IMR-90 (cell line): ENCODE measurements around the gene CKS1B. TPM values are rescaled to one million over a fixed set of nuclear protein-coding genes. Genes with fewer than 3 reads are reported as not detected.

Experiments
- ATAC-seq: fragments of 200-7000 bp; cut with Tn5 transposase; 2 replicates; pipeline ENCODE4 v1.9.1; 2020; ENCODE audit warnings: low read depth, mild to moderate bottlenecking, moderate library complexity
- BruUV-seq: library from RNA; stranded (reverse); fragments of 400-500 nt; replicated peaks from 2 replicates; lab custom pipeline; 2021; lab: Mats Ljungman, UMichigan
- CTCF ChIA-PET: fragments of 300-600 bp; formaldehyde crosslinking; extraction: SDS; loops from one replicate; lab custom pipeline; 2021; ENCODE audit warnings: antibody characterized with exemption; lab: Yijun Ruan, JAX
- POLR2A ChIA-PET: fragments of 300-600 bp; sonication (Branson Sonifier 250); formaldehyde crosslinking; loops from one replicate; lab custom pipeline; 2022; ENCODE audit warnings: antibody characterized with exemption; ENCODE audit not compliant: unreplicated experiment; lab: Charles Lee
- DNase-seq: peaks from one replicate; pipeline ENCODE4 v3.0.0; 2013
- H2AFZ ChIP-seq: replicated peaks from 2 replicates; pipeline ENCODE3; 2013; ENCODE audit warnings: low read length, mild to moderate bottlenecking; ENCODE audit not compliant: poor library complexity
- H2AK5ac ChIP-seq: 2 replicates; pipeline ENCODE4 v1.6.1; 2013; ENCODE audit warnings: low read depth, low read length, inconsistent platforms
- H2AK9ac ChIP-seq: replicated peaks from 2 replicates; pipeline ENCODE3; 2013; ENCODE audit warnings: mild to moderate bottlenecking, low read depth, low read length, moderate library complexity; ENCODE audit not compliant: poor library complexity
- H2BK120ac ChIP-seq: 2 replicates; pipeline ENCODE4 v1.6.1; 2013; ENCODE audit warnings: low read depth, low read length, inconsistent platforms
- H2BK15ac ChIP-seq: 3 replicates; pipeline ENCODE4 v1.6.1; 2013; ENCODE audit warnings: low read depth, low read length, inconsistent platforms
- H2BK20ac ChIP-seq: 2 replicates; pipeline ENCODE4 v1.6.1; 2013; ENCODE audit warnings: low read depth, mild to moderate bottlenecking, inconsistent platforms, low read length, moderate library complexity
- H2BK5ac ChIP-seq: 2 replicates; pipeline ENCODE4 v1.6.1; 2013; ENCODE audit warnings: mild to moderate bottlenecking, low read depth, low read length, inconsistent platforms; ENCODE audit not compliant: poor library complexity, severe bottlenecking
- H3K14ac ChIP-seq: replicated peaks from 2 replicates; pipeline ENCODE4 v1.6.1; 2013; ENCODE audit warnings: low read depth, low read length, inconsistent platforms
- H3K18ac ChIP-seq: 2 replicates; pipeline ENCODE4 v1.6.1; 2013; ENCODE audit warnings: low read depth, low read length, control low read depth
- H3K23ac ChIP-seq: 2 replicates; pipeline ENCODE4 v1.6.1; 2013; ENCODE audit warnings: low read depth, low read length, inconsistent platforms
- H3K27ac ChIP-seq: 2 replicates; pipeline ENCODE4 v1.5.1; 2013; ENCODE audit warnings: mild to moderate bottlenecking, control low read depth, low read length; ENCODE audit not compliant: insufficient read depth
- H3K27me3 ChIP-seq: 2 replicates; pipeline ENCODE4 v1.6.1; 2013; ENCODE audit warnings: low read length; ENCODE audit not compliant: control insufficient read depth, insufficient read depth
- H3K36me3 ChIP-seq: 2 replicates; pipeline ENCODE4 v1.6.1; 2013; ENCODE audit warnings: low read length, mixed read lengths; ENCODE audit not compliant: control insufficient read depth, insufficient read depth
- H3K4ac ChIP-seq: 2 replicates; pipeline ENCODE4 v1.6.1; 2013; ENCODE audit warnings: low read depth, low read length, inconsistent platforms
- H3K4me1 ChIP-seq: 2 replicates; pipeline ENCODE4 v1.6.1; 2013; ENCODE audit warnings: low read length, mixed read lengths; ENCODE audit not compliant: control insufficient read depth, insufficient read depth
- H3K4me2 ChIP-seq: 2 replicates; pipeline ENCODE4 v1.6.1; 2013; ENCODE audit warnings: low read depth, mild to moderate bottlenecking, control low read depth, low read length, moderate library complexity
- H3K4me3 ChIP-seq: 2 replicates; pipeline ENCODE4 v1.5.1; 2013; ENCODE audit warnings: low read depth, mild to moderate bottlenecking, control low read depth, low read length, moderate library complexity; ENCODE audit not compliant: insufficient read depth
- H3K56ac ChIP-seq: 2 replicates; pipeline ENCODE4 v1.6.1; 2013; ENCODE audit warnings: low read length, inconsistent platforms; ENCODE audit not compliant: insufficient read depth; ENCODE audit errors: extremely low read depth
- H3K79me1 ChIP-seq, 2 experiments: 2 replicates each; pipeline ENCODE4 v1.6.1; 2013; ENCODE audit warnings: low read length in 2 of 2, inconsistent platforms in 1 of 2, low read depth in 1 of 2
- H3K9ac ChIP-seq: 2 replicates; pipeline ENCODE4 v1.6.1; 2013; ENCODE audit warnings: low read depth, low read length, control low read depth
- H3K9me1 ChIP-seq: 2 replicates; pipeline ENCODE4 v1.6.1; 2013; ENCODE audit warnings: low read length, inconsistent platforms; ENCODE audit not compliant: insufficient read depth
- H3K9me3 ChIP-seq: 2 replicates; pipeline ENCODE4 v1.6.1; 2013; ENCODE audit warnings: low read length; ENCODE audit not compliant: control insufficient read depth, insufficient read depth
- H4K20me1 ChIP-seq: 2 replicates; pipeline ENCODE4 v1.6.1; 2013; ENCODE audit warnings: low read length, inconsistent platforms; ENCODE audit not compliant: insufficient read depth
- H4K5ac ChIP-seq: 2 replicates; pipeline ENCODE4 v1.6.1; 2013; ENCODE audit warnings: mild to moderate bottlenecking, low read depth, low read length, control low read depth
- H4K8ac ChIP-seq, 2 experiments: 2 replicates each; pipeline ENCODE4 v1.6.1; 2013; ENCODE audit warnings: low read depth in 2 of 2, low read length in 2 of 2, control low read depth in 1 of 2, inconsistent platforms in 1 of 2
- H4K91ac ChIP-seq: 2 replicates; pipeline ENCODE4 v1.6.1; 2013; ENCODE audit warnings: low read depth, low read length, inconsistent platforms; ENCODE audit not compliant: insufficient read depth
- BHLHE40 ChIP-seq: fragments of 150-350 bp; IDR thresholded peaks from 2 replicates; pipeline ENCODE4 v1.6.1; 2016; ENCODE audit warnings: mild to moderate bottlenecking, low read depth, low read length
- CHD1 ChIP-seq: IDR thresholded peaks from 2 replicates; pipeline ENCODE4 v1.6.1; 2012; ENCODE audit warnings: low read depth, low read length, improper control_type of control experiment
- CTCF ChIP-seq: conservative IDR thresholded peaks from 2 replicates; pipeline ENCODE4 v1.5.1; 2012; ENCODE audit warnings: mild to moderate bottlenecking, low read depth, low read length, improper control_type of control experiment
- ELK1 ChIP-seq: fragments of 150-350 bp; IDR thresholded peaks from 2 replicates; pipeline ENCODE4 v1.6.1; 2016; ENCODE audit warnings: low read depth, mild to moderate bottlenecking, low read length, moderate library complexity, borderline replicate concordance
- MXI1 ChIP-seq: IDR thresholded peaks from 2 replicates; pipeline ENCODE4 v1.6.1; 2012; ENCODE audit warnings: low read depth, mild to moderate bottlenecking, low read length, moderate library complexity, borderline replicate concordance
- SMC3 ChIP-seq: fragments of 150-350 bp; IDR thresholded peaks from 2 replicates; pipeline ENCODE4 v1.6.1; 2016; ENCODE audit warnings: low read depth, mild to moderate bottlenecking, antibody characterized with exemption, low read length, moderate library complexity
- USF2 ChIP-seq: fragments of 150-350 bp; IDR thresholded peaks from 2 replicates; pipeline ENCODE4 v1.6.1; 2017; ENCODE audit warnings: mild to moderate bottlenecking, antibody characterized with exemption, low read length, low read depth
- WGBS, 2 experiments: methylation state at CpG; one replicate each; pipeline versions ENCODE4 v1.1.5 to v1.1.7; 2013; ENCODE audit warnings: missing lambda C conversion rate in 2 of 2; ENCODE audit not compliant: insufficient read length in 1 of 2; ENCODE audit errors: extremely low coverage in 2 of 2; 5-methylcytosine and 5-hydroxymethylcytosine counted together
- dilution Hi-C: fragments of 300-500 bp; cut with HindIII; formaldehyde crosslinking; loops from one replicate; pipeline ENCODE4 v1.14.3; 2018; ENCODE audit warnings: low sequenced_read_pairs; ENCODE audit not compliant: unreplicated experiment
- in situ Hi-C: fragments of 300-500 bp; cut with MboI; formaldehyde crosslinking; loops from 3 replicates; pipeline ENCODE4 v1.14.3; 2019; ENCODE audit warnings: low sequenced_read_pairs, inconsistent platforms, mixed read lengths
- intact Hi-C: fragments of 100-400 bp; cut with micrococcal nuclease; formaldehyde crosslinking; loops from 2 replicates; pipeline ENCODE4 v1.10.0; 2022
- polyA plus RNA-seq, 3 experiments: library from polyadenylated mRNA; depleted of rRNA; stranded (reverse); fragments of >200 nt; gene quantifications; 2 replicates each; pipeline ENCODE4 v1.2.3, GENCODE V29; 2012; ENCODE audit warnings: low replicate concordance in 1 of 3
- total RNA-seq: library from RNA; depleted of rRNA; stranded (reverse); fragments of >200 nt; gene quantifications from 2 replicates; pipeline ENCODE4 v1.2.3, GENCODE V29; 2012

CKS1B gene
- total and polyA plus RNA-seq, 2 of the 4 experiments (the other 2 are of a cell fraction), result 140 to 195 TPM

- H4K5ac ChIP-seq, result no peak overlapping the region
- no peaks in the 10 kb centered on the region for H3K36me3 ChIP-seq
- H3K18ac ChIP-seq, result no peak overlapping the region
- H3K4me2 ChIP-seq, result no peak overlapping the region
- BruUV-seq, result no TSS peak
- no peak overlapping the region for H4K8ac ChIP-seq
- no peak overlapping the region for H2BK5ac ChIP-seq
- H4K91ac ChIP-seq, result no peak overlapping the region
- no peak for ATAC-seq
- H3K9ac ChIP-seq, result no peak overlapping the region
- peaks cover 1 to 35% of the 10 kb centered on the region in 2 experiments; a peak in 3 of 4 replicates for H3K79me1 ChIP-seq
- no peak overlapping the region for H3K4me3 ChIP-seq
- H3K27me3 ChIP-seq, result no peaks in the 10 kb centered on the region
- no peak overlapping the region for H2AK9ac ChIP-seq
- no peak overlapping the region for H3K23ac ChIP-seq
- no peak overlapping the region for H2BK15ac ChIP-seq
- H2AFZ ChIP-seq, result no peak overlapping the region
- H2AK5ac ChIP-seq, result no peak overlapping the region
- H2BK120ac ChIP-seq, result no peak overlapping the region
- in situ Hi-C loops, result no loop called here
- no peaks in the 10 kb centered on the region; the same call in 1 of the 2 replicates for H3K4me1 ChIP-seq
- no peak overlapping the region for H3K14ac ChIP-seq
- no peak overlapping the region for H3K56ac ChIP-seq
- POLR2A ChIA-PET, result no interaction called here
- DNase-seq, result no peak
- no peaks in the 10 kb centered on the region for H3K9me1 ChIP-seq
- no CpG with 5 or more reads among the region's 3 CpGs for WGBS, 2 experiments
- no peaks in the 10 kb centered on the region for H4K20me1 ChIP-seq
- CTCF ChIA-PET, result no interaction called here
- no peak overlapping the region for H3K27ac ChIP-seq
- H3K9me3 ChIP-seq, result no peaks in the 10 kb centered on the region
- dilution Hi-C loops, result no loop called here
- no peak overlapping the region for H2BK20ac ChIP-seq
- TF ChIP-seq BHLHE40 (no peak), SMC3 (no peak), CHD1 (no peak), MXI1 (no peak), CTCF (no peak), USF2 (no peak), ELK1 (no peak)
- intact Hi-C loops, result loop anchor here (10.0 kb wide), 1 partner anchor 196 kb away; the partner anchor contains the start of genes KRTCAP2 and TRIM46
- H3K4ac ChIP-seq, result no peak overlapping the region
Observed at GRCh38 chr1:154978360-154978759, 3.9 kb downstream of the CKS1B start.
